Fibroblast of the aortic adventitia (primary cell): ENCODE results near the gene TGM1. TPM values are rescaled to one million over a fixed set of nuclear protein-coding genes. Genes with fewer than 3 reads are reported as not detected.

Source experiments
- DNase-seq: peaks from one replicate; pipeline ENCODE4 v3.0.0-alpha.2; 2010; ENCODE audit warnings: low read depth
- H3K4me3 ChIP-seq: 2 replicates; pipeline ENCODE4 v1.5.1; 2011; ENCODE audit warnings: low read depth, mild to moderate bottlenecking, control low read depth, low read length, moderate library complexity
- total RNA-seq: library from RNA; depleted of rRNA; stranded (reverse); fragments of >200 nt; gene quantifications from 2 replicates; pipeline ENCODE4 v1.2.3, GENCODE V29; 2012; ENCODE audit warnings: low replicate concordance
- TF ChIP-seq, protein P1 (sequence below): IDR thresholded peaks from 2 replicates; pipeline ENCODE4 v1.5.1; 2011; ENCODE audit warnings: mild to moderate bottlenecking, low read length, control low read depth, inconsistent platforms; ENCODE audit not compliant: insufficient read depth

TGM1 gene
- total RNA-seq, 1 donor = 0.36 TPM

DNA sequence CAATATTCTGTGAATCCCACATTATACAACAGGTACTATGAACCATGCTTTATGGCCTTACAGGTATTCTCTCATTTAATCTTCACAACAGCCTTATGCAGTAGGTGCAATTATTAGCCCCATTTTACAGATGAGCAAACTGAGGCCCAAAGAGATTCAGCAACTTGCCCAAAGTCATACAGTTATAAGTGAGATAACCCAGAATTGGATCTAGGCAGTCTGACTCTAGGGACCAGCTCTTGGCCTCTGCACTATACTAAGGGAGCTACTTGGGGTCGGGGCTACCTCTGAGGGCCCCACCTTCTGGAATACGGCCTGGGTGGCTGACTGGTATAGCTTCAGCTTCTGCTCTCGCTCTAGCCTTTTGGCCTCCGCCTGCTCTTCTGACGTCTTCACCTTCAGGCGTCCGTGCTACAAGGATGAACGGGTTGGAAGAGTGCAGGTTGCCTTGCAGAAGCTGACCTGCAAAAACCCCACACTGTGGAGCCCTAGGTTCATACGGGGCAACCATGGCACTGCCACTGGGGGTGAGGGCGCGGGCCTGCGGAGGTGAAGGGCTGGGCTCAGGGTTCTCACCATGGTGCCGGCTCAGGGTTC is 7.7 kb upstream of the TGM1 start:
- TF ChIP-seq, protein P1, sequence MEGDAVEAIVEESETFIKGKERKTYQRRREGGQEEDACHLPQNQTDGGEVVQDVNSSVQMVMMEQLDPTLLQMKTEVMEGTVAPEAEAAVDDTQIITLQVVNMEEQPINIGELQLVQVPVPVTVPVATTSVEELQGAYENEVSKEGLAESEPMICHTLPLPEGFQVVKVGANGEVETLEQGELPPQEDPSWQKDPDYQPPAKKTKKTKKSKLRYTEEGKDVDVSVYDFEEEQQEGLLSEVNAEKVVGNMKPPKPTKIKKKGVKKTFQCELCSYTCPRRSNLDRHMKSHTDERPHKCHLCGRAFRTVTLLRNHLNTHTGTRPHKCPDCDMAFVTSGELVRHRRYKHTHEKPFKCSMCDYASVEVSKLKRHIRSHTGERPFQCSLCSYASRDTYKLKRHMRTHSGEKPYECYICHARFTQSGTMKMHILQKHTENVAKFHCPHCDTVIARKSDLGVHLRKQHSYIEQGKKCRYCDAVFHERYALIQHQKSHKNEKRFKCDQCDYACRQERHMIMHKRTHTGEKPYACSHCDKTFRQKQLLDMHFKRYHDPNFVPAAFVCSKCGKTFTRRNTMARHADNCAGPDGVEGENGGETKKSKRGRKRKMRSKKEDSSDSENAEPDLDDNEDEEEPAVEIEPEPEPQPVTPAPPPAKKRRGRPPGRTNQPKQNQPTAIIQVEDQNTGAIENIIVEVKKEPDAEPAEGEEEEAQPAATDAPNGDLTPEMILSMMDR = no peak
- DNase-seq = no peak

DNA sequence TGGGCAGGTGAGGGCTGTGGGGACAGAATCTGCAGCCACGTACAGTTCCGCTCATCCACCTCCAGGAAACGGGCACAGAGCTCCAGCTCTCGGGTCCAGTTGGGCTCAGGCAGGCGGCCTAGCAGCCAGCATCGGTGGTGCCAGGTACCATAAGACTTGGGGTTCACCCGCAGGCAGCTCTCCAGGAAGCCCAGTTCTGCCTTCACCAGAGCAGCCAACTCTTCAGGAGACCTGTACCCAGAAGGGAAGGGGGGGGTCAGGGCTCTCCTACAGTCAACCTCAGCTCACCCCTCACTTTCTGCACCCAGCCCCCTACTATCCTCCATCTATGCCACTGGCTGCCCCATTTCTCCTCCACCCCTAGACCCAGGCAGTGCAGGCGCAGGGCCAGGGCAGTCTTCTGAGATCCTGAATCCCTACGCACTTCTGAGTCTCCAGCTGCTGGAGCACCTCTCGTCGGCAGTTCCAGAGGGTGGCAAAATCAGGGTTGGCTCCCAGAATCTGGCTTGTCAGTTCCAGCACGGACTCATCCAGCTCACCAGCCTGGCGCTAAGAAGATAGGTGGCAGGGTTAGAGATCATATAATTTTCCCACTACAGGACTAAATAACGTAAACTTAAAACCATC is 7.0 kb upstream of the TGM1 start:
- no peak for DNase-seq
- TF ChIP-seq, protein P1 = no peak

More for the DNA sequence above, 7.7 kb upstream of the TGM1 start:
- peak overlapping the region; percentile 97 for H3K4me3 ChIP-seq

DNA sequence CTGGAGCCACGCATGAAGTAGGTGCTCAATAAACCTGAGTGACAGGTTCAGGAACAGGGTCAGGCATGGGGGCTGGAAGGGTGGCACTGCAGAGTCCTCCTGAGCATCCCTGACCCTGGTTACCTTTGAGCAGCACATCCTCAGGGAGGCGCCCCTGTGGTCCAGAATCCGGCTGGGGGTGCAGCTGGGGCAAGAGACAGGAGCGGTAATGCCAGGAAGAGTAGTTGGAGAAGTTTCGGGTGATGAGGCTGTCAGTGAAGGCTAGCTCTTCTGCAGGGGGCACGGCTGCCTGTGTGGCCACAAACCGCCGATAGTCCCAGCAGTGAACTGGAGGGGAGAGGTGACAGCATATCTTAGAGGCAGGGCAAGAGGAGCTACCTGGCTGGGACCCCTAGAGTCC is 6.4 kb upstream of the TGM1 start:
- no peak for DNase-seq
- no peak overlapping the region for H3K4me3 ChIP-seq
- TF ChIP-seq, protein P1 = no peak

More for the DNA sequence above, 7.0 kb upstream of the TGM1 start:
- no peak overlapping the region for H3K4me3 ChIP-seq

DNA sequence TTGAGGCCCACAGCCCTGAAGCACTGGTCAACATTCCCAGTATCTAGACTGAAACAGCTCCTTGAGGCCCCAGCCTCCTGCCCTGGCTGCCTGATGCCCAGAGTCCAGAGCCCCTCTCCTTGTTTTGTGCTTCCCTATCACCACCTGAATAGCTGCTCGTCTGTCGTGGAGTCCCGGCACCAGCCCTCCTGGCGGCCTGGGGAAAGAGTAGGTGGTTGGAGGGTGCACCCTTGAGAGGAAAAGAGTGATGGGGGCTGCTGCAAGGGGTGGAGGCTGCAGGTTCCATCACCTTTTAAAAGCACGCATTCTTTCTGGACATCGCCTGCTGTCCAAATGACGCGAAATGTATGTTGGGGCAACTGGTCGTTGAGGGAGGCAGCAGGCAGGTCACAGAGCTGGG is 5.2 kb upstream of the TGM1 start:
- TF ChIP-seq, protein P1 = no peak
- no peak for DNase-seq
- no peak overlapping the region for H3K4me3 ChIP-seq

DNA sequence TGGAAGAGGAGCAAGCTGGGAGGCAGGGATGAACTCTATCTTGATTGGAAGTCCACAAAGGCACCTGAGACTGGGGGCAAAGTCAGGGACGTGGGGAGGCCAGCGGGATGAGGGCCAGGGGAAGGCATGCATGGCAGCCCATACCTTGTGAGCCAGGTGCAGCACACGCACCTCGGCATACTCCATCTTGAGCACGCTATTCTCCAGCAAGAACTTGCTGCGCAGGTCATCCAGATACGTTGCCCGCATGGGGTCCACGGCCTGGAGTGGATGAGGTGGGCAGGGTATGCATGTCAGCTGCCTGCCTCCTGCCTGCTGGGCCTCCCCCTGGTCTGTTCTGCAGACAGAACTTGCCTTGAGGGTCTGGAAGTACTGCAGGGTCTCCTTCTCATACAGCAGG is 4.5 kb upstream of the TGM1 start:
- no peak for DNase-seq
- H3K4me3 ChIP-seq = no peak overlapping the region
- TF ChIP-seq, protein P1 = no peak

DNA sequence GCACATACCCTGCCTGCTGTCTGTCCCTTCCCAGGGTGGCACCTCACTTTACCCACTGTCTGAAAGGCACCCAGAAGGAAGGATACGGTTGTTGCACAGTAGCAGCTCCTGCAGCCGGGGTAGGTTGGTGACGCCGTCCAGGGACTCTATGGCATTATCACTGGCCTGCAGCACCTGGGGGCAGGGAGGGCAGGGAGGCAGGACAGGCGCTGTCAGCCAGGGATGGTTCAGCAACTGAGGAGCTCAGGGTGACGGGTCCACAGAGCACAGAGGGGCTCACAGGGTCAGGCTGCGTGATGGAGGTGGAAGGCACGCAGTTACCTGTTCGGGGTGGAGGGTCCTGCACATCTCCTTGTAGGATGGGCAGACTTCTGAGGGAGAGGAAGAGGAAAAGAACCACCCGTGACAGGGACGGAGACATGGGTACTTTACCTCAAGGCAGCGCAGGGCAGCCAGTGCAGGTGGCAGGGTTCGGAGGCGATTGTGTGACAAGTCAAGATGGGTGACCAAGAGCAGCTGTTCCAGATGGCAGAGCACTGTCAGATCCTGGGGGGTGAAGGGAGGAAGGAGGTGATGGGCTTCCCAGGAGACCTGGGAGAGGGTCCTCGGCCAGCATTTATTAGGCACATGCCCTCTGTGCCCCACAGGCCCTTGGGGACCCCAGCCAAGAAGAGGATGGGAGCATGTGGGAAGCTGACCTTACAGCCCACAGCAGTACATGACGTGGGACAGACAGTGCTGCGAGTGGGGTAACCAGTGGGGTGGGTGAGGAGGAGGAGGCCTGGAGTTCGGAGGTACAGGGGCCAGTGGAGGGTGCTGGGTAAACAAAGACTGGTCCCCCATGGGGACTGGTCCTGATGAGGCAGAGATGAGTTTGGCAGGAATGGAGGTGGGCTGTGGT is 3.6 kb upstream of the TGM1 start:
- no peak for DNase-seq
- H3K4me3 ChIP-seq = no peak overlapping the region
- TF ChIP-seq, protein P1 = no peak
